DOHH2 (cell line): ENCODE measurements around the gene KMT2C.
"Not testable (repeated sequence)": the region's sequence is repeated elsewhere in the genome, so short reads cannot be mapped to it uniquely, and the experiment has no call there.

Experiments
- H3F3A ChIP-seq: fragments of 200-600 bp; sonication (generic), shearing (Covaris generic); 2 replicates; pipeline ENCODE4 v1.6.0; 2016; ENCODE audit warnings: antibody characterized with exemption, mild to moderate bottlenecking; ENCODE audit not compliant: control insufficient read depth, insufficient read depth
- H3K27ac ChIP-seq: fragments of 200-600 bp; sonication (generic); 2 replicates; pipeline ENCODE4 v1.5.1; 2014; ENCODE audit warnings: low read depth, mild to moderate bottlenecking, low read length, moderate library complexity
- H3K27me3 ChIP-seq: fragments of 200-600 bp; sonication (generic); 2 replicates; pipeline ENCODE4 v1.6.1; 2014; ENCODE audit warnings: mild to moderate bottlenecking, low read length, mixed read lengths; ENCODE audit not compliant: control insufficient read depth
- H3K36me3 ChIP-seq: fragments of 200-600 bp; sonication (generic); 2 replicates; pipeline ENCODE4 v1.6.1; 2014; ENCODE audit warnings: mild to moderate bottlenecking, low read length, moderate library complexity, mixed read lengths; ENCODE audit not compliant: control insufficient read depth
- H3K4me1 ChIP-seq: fragments of 200-600 bp; sonication (generic); 2 replicates; pipeline ENCODE4 v1.6.1; 2014; ENCODE audit warnings: mild to moderate bottlenecking, low read length, mixed read lengths; ENCODE audit not compliant: control insufficient read depth
- H3K4me2 ChIP-seq: fragments of 200-600 bp; sonication (generic); 2 replicates; pipeline ENCODE4 v1.6.0; 2014; ENCODE audit warnings: mild to moderate bottlenecking, low read length, moderate library complexity
- H3K4me3 ChIP-seq: fragments of 200-600 bp; sonication (generic); 2 replicates; pipeline ENCODE4 v1.5.1; 2014; ENCODE audit warnings: mild to moderate bottlenecking, low read length, mixed read lengths
- H3K79me2 ChIP-seq: fragments of 200-600 bp; sonication (generic); 2 replicates; pipeline ENCODE4 v1.6.1; 2014; ENCODE audit warnings: mild to moderate bottlenecking, low read length, mixed read lengths; ENCODE audit not compliant: control insufficient read depth
- H3K9me2 ChIP-seq: fragments of 200-600 bp; sonication (generic); replicated peaks from 2 replicates; pipeline ENCODE4 v1.6.1; 2014; ENCODE audit warnings: mild to moderate bottlenecking, low read length, mixed read lengths; ENCODE audit not compliant: control insufficient read depth
- H3K9me3 ChIP-seq: fragments of 200-600 bp; sonication (generic); 2 replicates; pipeline ENCODE4 v1.6.1; 2014; ENCODE audit warnings: antibody characterized with exemption, low read length, mixed read lengths; ENCODE audit not compliant: control insufficient read depth, insufficient read depth
- H4K20me1 ChIP-seq: fragments of 200-600 bp; sonication (generic); 2 replicates; pipeline ENCODE4 v1.6.0; 2014; ENCODE audit warnings: low read depth, mild to moderate bottlenecking, antibody characterized with exemption, low read length, moderate library complexity; ENCODE audit not compliant: control insufficient read depth, insufficient read depth
- TF ChIP-seq, protein P1 (sequence below): fragments of 200-600 bp; sonication (generic); IDR thresholded peaks from one replicate; pipeline ENCODE4 v1.5.1; 2014; ENCODE audit warnings: antibody characterized with exemption, mild to moderate bottlenecking, low read depth, low read length; ENCODE audit not compliant: poor library complexity, severe bottlenecking

KMT2C gene

DNA sequence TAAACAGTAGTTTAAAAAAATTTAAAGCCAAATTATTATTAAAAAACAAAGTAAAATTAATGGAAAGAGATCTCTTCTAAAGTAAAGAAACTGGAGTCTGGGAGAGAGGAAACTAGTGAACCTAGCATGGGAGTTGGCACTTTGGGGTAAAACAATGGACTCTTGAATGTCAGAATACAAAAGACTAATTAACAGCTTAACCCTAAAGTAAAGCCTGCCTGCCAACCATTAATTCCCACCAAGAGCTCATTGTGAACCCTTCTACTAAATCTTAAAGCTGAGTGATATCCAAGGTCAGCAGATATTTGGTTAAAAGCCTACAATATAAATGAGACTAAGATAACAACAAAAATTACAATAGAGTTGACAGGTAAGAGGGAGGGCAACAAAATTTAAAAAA lies 36.5 kb downstream of the KMT2C start:
- TF ChIP-seq, protein P1, sequence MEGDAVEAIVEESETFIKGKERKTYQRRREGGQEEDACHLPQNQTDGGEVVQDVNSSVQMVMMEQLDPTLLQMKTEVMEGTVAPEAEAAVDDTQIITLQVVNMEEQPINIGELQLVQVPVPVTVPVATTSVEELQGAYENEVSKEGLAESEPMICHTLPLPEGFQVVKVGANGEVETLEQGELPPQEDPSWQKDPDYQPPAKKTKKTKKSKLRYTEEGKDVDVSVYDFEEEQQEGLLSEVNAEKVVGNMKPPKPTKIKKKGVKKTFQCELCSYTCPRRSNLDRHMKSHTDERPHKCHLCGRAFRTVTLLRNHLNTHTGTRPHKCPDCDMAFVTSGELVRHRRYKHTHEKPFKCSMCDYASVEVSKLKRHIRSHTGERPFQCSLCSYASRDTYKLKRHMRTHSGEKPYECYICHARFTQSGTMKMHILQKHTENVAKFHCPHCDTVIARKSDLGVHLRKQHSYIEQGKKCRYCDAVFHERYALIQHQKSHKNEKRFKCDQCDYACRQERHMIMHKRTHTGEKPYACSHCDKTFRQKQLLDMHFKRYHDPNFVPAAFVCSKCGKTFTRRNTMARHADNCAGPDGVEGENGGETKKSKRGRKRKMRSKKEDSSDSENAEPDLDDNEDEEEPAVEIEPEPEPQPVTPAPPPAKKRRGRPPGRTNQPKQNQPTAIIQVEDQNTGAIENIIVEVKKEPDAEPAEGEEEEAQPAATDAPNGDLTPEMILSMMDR: no peak
- peaks cover 39% of the 10 kb centered on the region for H4K20me1 ChIP-seq
- no peaks in the 10 kb centered on the region for H3K9me2 ChIP-seq
- no peaks in the 10 kb centered on the region for H3K36me3 ChIP-seq
- no peak overlapping the region for H3K4me2 ChIP-seq
- peaks cover 100% of the 10 kb centered on the region for H3K79me2 ChIP-seq
- H3K4me3 ChIP-seq: no peak overlapping the region
- H3F3A ChIP-seq: no peaks in the 10 kb centered on the region
- H3K9me3 ChIP-seq: peaks cover 5% of the 10 kb centered on the region; the same call in 1 of the 2 replicates
- no peak overlapping the region for H3K27ac ChIP-seq
- H3K27me3 ChIP-seq: no peaks in the 10 kb centered on the region
- H3K4me1 ChIP-seq: no peaks in the 10 kb centered on the region

DNA sequence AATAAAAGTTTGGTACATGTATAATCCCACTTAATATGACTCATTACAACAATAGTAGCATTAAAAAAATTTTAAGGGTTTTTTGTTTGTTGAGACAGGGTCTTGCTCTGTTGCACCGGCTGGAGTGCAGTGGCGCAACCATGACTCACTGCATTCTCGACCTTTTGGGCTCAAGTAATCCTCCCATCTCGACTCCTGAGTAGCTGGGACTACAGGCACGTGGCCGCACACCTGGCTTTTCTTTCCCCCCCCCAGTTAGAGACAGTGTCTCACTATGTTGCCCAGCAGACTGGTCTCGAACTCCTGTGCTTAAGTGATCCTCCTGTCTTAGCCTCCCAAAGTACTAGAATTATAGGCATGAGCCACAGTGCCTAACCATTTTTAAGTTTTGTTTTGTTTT lies 40.7 kb downstream of the KMT2C start:
- 0 out of 2 replicates have a peak, but pooled peaks cover 5% of the 10 kb centered on the region for H3K4me1 ChIP-seq
- H3K36me3 ChIP-seq: no peaks in the 10 kb centered on the region
- H3K4me3 ChIP-seq: no peak overlapping the region
- no peaks in the 10 kb centered on the region for H3K9me3 ChIP-seq
- no peak overlapping the region for H3K27ac ChIP-seq
- TF ChIP-seq, protein P1: no peak
- H3K27me3 ChIP-seq: no peaks in the 10 kb centered on the region
- no peaks in the 10 kb centered on the region for H3K9me2 ChIP-seq
- peaks cover 2% of the 10 kb centered on the region; the same call in 1 of the 2 replicates for H3F3A ChIP-seq
- H3K79me2 ChIP-seq: peaks cover 100% of the 10 kb centered on the region
- H3K4me2 ChIP-seq: no peak overlapping the region
- peaks cover 42% of the 10 kb centered on the region for H4K20me1 ChIP-seq

DNA sequence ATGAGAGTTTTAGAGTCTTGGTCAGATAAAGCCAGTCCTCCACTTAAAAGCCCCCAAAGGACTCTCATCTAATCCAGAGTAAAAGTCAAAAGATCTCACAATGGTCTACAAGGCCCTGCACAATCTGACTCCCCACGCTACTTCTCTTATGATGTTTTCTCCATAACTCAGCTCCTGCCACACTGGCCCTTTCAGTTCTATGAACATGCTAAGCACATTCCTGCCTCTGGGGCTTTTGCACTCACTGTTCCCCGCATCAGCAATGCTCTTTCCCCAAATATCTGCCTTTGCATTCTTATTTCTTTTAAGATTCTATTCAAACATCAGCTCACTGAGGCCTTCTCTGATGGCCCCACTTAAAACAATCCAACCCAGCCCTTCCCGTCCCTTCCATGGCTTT lies 41.6 kb downstream of the KMT2C start:
- not testable (repeated sequence) for H3K27me3 ChIP-seq, H3K4me3 ChIP-seq, H3K9me2 ChIP-seq, H3K36me3 ChIP-seq, H3F3A ChIP-seq, H3K9me3 ChIP-seq, H3K4me1 ChIP-seq, H3K27ac ChIP-seq, H3K4me2 ChIP-seq
- H4K20me1 ChIP-seq: peaks cover 38% of the 10 kb centered on the region
- peaks cover 100% of the 10 kb centered on the region for H3K79me2 ChIP-seq

DNA sequence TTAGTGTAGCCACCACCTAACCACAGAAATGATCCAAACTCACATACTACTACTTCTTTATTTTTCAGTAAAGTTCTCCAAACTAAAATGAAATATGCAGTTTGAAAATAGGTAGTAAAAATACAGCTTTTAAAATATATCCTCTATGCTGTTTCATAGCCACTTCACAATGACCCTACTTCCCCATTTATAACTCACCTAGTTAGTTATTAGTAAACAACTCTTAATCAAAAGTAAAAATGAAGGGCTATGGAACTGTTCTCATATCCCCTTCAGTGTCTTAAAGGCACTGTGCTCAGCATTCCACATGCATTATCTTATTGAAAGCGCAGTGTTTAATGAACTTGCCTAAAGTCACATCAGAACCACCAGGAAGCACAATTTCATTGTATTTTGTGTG lies 43.5 kb downstream of the KMT2C start:
- TF ChIP-seq, protein P1: no peak
- peaks cover 28% of the 10 kb centered on the region for H4K20me1 ChIP-seq
- no peak overlapping the region for H3K4me2 ChIP-seq

DNA sequence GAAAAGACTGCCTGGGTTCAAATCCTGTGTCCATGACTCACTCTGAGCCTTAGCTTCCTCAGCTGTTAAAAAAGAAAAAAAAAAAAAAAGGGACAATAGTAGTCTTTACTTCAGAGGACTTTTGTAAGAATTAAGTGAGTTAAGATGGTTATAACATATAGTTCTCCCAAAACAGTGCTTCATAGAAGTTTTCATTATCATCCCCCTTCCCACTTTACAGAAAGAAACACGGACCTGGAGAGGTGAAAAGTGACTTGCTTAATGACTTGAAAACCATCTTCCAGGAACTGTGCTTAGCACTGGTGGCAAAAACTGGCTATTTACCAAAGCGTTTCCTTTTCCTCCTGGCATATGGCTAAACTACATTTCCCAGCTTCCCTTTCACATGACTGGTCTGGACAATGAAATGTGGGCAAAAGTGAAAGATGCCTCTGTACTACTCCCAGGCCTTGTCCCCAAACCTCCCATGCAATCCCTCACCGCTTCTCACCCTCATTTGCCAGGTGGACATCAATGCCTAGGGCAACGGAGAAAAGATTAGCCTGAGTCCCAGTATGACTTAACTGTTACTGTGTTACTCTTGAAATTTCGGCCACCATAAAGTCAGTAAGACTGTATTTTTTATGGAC lies 49.6 kb downstream of the KMT2C start:
- H3K9me2 ChIP-seq: not testable (repeated sequence)
- Histone ChIP-seq H4K20me1 (peaks cover 10% of the 10 kb centered on the region; the same call in 1 of the 2 replicates), H3K79me2 (peaks cover 95% of the 10 kb centered on the region)

More for the DNA sequence above, 43.5 kb downstream of the KMT2C start:
- H3K27me3 ChIP-seq: no peaks in the 10 kb centered on the region
- H3K4me1 ChIP-seq: 0 out of 2 replicates have a peak, but pooled peaks cover 5% of the 10 kb centered on the region
- no peaks in the 10 kb centered on the region for H3K9me2 ChIP-seq
- no peaks in the 10 kb centered on the region for H3K9me3 ChIP-seq
- no peaks in the 10 kb centered on the region for H3K36me3 ChIP-seq
- peaks cover 99% of the 10 kb centered on the region for H3K79me2 ChIP-seq
- H3K4me3 ChIP-seq: no peak overlapping the region
- H3F3A ChIP-seq: peaks cover 2% of the 10 kb centered on the region; the same call in 1 of the 2 replicates
- no peak overlapping the region for H3K27ac ChIP-seq

More for the DNA sequence above, 49.6 kb downstream of the KMT2C start:
- H3K4me3 ChIP-seq, H3K36me3 ChIP-seq, H3K27me3 ChIP-seq, H3K9me3 ChIP-seq, H3K27ac ChIP-seq, H3F3A ChIP-seq, H3K4me2 ChIP-seq, H3K4me1 ChIP-seq: not testable (repeated sequence)
